Testis (tissue), 5 donors: Measurements from ENCODE around the gene ERAP2. TPM values are rescaled to one million over a fixed set of nuclear protein-coding genes. Genes with fewer than 3 reads are reported as not detected.

Experiments used
- DNase-seq: peaks from one replicate; pipeline ENCODE4 v3.0.0-alpha.2; 2019
- H3K27ac ChIP-seq, 2 donors: fragments of 200-600 bp; sonication (generic); one replicate each; pipeline ENCODE4 v1.5.1; 2019
- H3K27me3 ChIP-seq: fragments of 200-600 bp; sonication (generic); one replicate; pipeline ENCODE4 v1.5.1; 2019
- H3K36me3 ChIP-seq: fragments of 200-600 bp; sonication (generic); one replicate; pipeline ENCODE4 v1.5.1; 2017; ENCODE audit warnings: low read depth; ENCODE audit errors: missing control alignments
- H3K4me1 ChIP-seq: fragments of 200-600 bp; sonication (generic); one replicate; pipeline ENCODE4 v1.5.1; 2019
- H3K4me3 ChIP-seq, 2 donors: fragments of 200-600 bp; sonication (generic); one replicate each; pipeline ENCODE4 v1.5.1; 2017 to 2019
- H3K9me3 ChIP-seq: fragments of 200-600 bp; sonication (generic); one replicate; pipeline ENCODE4 v1.5.1; 2017
- POLR2A ChIP-seq: fragments of 450-650 bp; IDR thresholded peaks from one replicate; pipeline ENCODE4 v1.6.1; 2017; ENCODE audit warnings: antibody characterized with exemption, mild to moderate bottlenecking, moderate library complexity
- WGBS, 2 donors: methylation state at CpG; one replicate each; pipeline ENCODE4 v1.1.5; 2018; 5-methylcytosine and 5-hydroxymethylcytosine counted together
- intact Hi-C: fragments of 100-400 bp; cut with DNase I; formaldehyde crosslinking; loops from one replicate; pipeline ENCODE4 v1.15.1; 2023; ENCODE audit warnings: low total_unique reads
- long read RNA-seq, 2 donors: transcript quantifications; one replicate each; lab custom pipeline, GENCODE V29; 2026
- polyA plus RNA-seq: library from polyadenylated mRNA; stranded (reverse); fragments of 350-450 nt; fragmentation: Illumina TruSeq; extraction: RNeasy Lipid Tissue Mini Kit (QIAGEN cat#74804); gene quantifications from one replicate; pipeline ENCODE4 v1.2.3, GENCODE V29; 2014; ENCODE audit warnings: low read depth, low replicate concordance; ENCODE audit not compliant: insufficient read depth
- total RNA-seq, 2 donors: library from RNA; depleted of rRNA; stranded (reverse); fragments of >200 nt; gene quantifications; one replicate each; pipeline ENCODE4 v1.2.3, GENCODE V29; 2016
- TF ChIP-seq, protein P1 (sequence below), 3 experiments: fragments of 450-650 bp in 2 of 3; fragments of 200-600 bp in 1 of 3; sonication (generic) in 1 of 3; IDR thresholded peaks; one replicate each; pipeline ENCODE4 v1.5.1; 2016 to 2019; ENCODE audit warnings: antibody characterized with exemption in 3 of 3, mild to moderate bottlenecking in 2 of 3, moderate library complexity in 1 of 3

ERAP2 gene, protein sequence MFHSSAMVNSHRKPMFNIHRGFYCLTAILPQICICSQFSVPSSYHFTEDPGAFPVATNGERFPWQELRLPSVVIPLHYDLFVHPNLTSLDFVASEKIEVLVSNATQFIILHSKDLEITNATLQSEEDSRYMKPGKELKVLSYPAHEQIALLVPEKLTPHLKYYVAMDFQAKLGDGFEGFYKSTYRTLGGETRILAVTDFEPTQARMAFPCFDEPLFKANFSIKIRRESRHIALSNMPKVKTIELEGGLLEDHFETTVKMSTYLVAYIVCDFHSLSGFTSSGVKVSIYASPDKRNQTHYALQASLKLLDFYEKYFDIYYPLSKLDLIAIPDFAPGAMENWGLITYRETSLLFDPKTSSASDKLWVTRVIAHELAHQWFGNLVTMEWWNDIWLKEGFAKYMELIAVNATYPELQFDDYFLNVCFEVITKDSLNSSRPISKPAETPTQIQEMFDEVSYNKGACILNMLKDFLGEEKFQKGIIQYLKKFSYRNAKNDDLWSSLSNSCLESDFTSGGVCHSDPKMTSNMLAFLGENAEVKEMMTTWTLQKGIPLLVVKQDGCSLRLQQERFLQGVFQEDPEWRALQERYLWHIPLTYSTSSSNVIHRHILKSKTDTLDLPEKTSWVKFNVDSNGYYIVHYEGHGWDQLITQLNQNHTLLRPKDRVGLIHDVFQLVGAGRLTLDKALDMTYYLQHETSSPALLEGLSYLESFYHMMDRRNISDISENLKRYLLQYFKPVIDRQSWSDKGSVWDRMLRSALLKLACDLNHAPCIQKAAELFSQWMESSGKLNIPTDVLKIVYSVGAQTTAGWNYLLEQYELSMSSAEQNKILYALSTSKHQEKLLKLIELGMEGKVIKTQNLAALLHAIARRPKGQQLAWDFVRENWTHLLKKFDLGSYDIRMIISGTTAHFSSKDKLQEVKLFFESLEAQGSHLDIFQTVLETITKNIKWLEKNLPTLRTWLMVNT
- total RNA-seq = 1 to 10 TPM; 4.0 to 4.4 TPM
- polyA plus RNA-seq = 5.6 TPM
- long read RNA-seq, donor 1, partial matches to known transcripts = 0 of 1 reads
- long read RNA-seq, donor 1, other reads (novel, unspliced or antisense) = 0 of 1 reads
- long read RNA-seq, donor 2 = 0 reads

DNA sequence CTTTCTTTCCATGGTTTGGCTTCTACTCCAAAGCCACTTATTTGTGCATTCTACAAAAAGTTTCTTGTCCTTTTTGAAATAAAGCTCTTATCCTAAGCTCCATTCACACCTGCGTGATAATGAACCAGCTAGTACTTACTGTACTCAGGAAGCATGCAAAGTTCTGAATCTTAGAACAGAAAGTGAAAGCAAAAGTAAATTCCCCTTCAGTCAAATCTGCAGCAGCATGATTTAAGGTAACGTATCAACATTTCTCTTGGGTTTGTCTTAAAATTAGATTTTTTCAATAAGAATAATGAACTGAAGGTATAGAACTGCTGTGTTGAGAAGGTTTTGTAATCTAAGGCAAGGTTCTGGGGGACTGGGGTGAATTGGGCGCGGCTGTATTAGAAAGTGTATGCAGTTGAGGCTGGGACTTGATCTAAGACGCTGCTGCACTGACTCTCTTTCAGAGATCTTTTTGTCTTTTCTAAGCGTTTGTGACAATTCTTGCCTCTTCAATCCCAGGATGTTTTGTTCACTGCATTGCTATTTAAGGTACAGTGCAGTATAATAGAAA lies at the start of gene ERAP2:
ERAP2 (plus strand) TSS at position 209 of the 559 bp plus-strand sequence. CDS start 3,186 bp downstream, outside the sequence.
- intact Hi-C loops = loop anchor here (10.0 kb wide), 1 partner anchor 1012 kb away; no protein-coding TSS in a partner anchor
- no peak for DNase-seq
- TF ChIP-seq, protein P1, sequence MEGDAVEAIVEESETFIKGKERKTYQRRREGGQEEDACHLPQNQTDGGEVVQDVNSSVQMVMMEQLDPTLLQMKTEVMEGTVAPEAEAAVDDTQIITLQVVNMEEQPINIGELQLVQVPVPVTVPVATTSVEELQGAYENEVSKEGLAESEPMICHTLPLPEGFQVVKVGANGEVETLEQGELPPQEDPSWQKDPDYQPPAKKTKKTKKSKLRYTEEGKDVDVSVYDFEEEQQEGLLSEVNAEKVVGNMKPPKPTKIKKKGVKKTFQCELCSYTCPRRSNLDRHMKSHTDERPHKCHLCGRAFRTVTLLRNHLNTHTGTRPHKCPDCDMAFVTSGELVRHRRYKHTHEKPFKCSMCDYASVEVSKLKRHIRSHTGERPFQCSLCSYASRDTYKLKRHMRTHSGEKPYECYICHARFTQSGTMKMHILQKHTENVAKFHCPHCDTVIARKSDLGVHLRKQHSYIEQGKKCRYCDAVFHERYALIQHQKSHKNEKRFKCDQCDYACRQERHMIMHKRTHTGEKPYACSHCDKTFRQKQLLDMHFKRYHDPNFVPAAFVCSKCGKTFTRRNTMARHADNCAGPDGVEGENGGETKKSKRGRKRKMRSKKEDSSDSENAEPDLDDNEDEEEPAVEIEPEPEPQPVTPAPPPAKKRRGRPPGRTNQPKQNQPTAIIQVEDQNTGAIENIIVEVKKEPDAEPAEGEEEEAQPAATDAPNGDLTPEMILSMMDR (IDR thresholded peaks at IDR 0.05) = no peak
- no peak for TF ChIP-seq POLR2A
- WGBS, 2 donors = 36 to 37% methylated on average over 6 of the region's 6 CpGs
- Histone ChIP-seq H3K4me1 (no peaks in the 10 kb centered on the region), H3K4me3 (peak within 1 kb of the TSS; percentile 61), H3K9me3 (no peaks in the 10 kb centered on the region), H3K27me3 (no peaks in the 10 kb centered on the region), H3K27ac (peak within 1 kb of the TSS; percentile 65 to 78), H3K36me3 (no peaks in the 10 kb centered on the region)

DNA sequence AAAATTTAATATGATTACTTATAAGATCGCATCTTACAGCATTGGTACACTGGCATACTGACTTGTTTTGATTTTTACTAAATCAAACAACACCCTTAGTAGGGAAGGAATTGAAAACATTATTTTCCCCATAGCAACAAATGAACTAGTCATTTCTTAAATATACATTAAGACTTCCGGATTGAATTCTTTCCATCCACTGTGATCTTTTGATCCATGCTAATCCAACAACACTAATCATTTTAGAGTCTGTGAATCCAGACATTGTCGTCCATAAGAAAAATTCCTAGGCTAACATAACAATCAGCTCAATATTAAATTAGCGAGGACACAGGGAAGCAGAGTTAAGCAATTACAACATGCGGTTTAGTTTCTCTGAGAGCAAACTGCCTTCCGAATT lies 47.0 kb upstream of the ERAP2 start:
- Histone ChIP-seq H3K4me3 (no peak overlapping the region), H3K27ac (no peak overlapping the region), H3K9me3 (no peaks in the 10 kb centered on the region), H3K4me1 (no peaks in the 10 kb centered on the region), H3K36me3 (no peaks in the 10 kb centered on the region), H3K27me3 (no peaks in the 10 kb centered on the region)
- TF ChIP-seq, protein P1 (IDR thresholded peaks at IDR 0.05) = no peak
- TF ChIP-seq POLR2A = no peak
- 92 to 94% methylated on average over 6 of the region's 6 CpGs for WGBS, 2 donors
- intact Hi-C loops = no loop called here
- DNase-seq = no peak

DNA sequence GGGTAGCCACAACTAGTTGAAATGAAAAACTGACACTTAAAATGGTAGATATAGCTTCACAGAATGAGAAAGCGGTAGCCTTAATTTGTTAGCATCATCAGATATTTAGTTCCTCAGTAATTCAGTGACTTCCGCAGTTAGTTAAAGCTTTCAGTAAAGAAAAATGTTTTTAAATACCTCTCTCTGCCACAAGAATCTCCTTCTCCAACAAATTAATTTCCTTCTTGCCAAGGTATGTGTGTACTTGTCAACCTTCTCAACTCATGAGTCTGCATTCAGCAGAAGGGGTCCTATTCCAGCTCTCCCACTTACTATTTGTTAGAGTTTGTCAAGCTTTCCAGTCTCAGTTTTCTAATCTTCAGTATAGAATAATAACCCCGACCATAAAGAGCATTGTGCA lies 42.3 kb upstream of the ERAP2 start:
- Histone ChIP-seq H3K4me1 (no peaks in the 10 kb centered on the region), H3K27me3 (no peaks in the 10 kb centered on the region), H3K36me3 (no peaks in the 10 kb centered on the region), H3K9me3 (no peaks in the 10 kb centered on the region), H3K4me3 (no peak overlapping the region), H3K27ac (no peak overlapping the region)
- WGBS, 2 donors = 93 to 95% methylated on average over 3 of the region's 3 CpGs
- TF ChIP-seq, protein P1 (IDR thresholded peaks at IDR 0.05) = no peak
- TF ChIP-seq POLR2A = no peak
- intact Hi-C loops = no loop called here
- no peak for DNase-seq

DNA sequence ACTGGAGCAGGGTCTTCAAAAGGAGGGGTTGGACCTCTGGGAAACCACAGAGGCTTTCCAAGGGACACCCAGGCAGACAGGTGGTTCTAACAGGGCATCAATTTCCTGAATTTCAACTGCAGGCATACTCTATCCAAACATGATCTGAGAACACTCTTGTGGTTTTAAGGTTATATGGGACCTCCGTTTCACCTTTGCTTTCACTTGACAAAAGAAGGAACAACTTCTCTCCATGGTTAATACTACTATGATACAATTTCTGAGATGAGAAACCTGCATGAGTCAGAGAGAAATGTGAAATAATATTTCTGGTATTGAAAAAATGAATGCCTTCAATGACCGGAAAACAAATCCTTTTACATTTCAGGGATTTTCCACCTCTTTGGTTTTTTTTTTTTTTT lies 40.5 kb upstream of the ERAP2 start:
- Histone ChIP-seq H3K27me3 (no peaks in the 10 kb centered on the region), H3K4me1 (no peaks in the 10 kb centered on the region), H3K9me3 (no peaks in the 10 kb centered on the region), H3K4me3 (no peak overlapping the region), H3K36me3 (no peaks in the 10 kb centered on the region), H3K27ac (no peak overlapping the region)
- 85 to 92% methylated on average over 2 of the region's 2 CpGs for WGBS, 2 donors
- no peak for DNase-seq
- intact Hi-C loops = no loop called here
- no peak for TF ChIP-seq POLR2A
- TF ChIP-seq, protein P1 (IDR thresholded peaks at IDR 0.05) = no peak
